Measurements from ENCODE around the gene BEND7. TPM values are rescaled to one million over a fixed set of nuclear protein-coding genes. Genes with fewer than 3 reads are reported as not detected.

Gene BEND7
- total and polyA plus RNA-seq, 2 of the 13 experiments (the other 11 are each of a cell fraction or from before 2014, with no cell fraction given) = 14.1 to 17.1 TPM

DNA sequence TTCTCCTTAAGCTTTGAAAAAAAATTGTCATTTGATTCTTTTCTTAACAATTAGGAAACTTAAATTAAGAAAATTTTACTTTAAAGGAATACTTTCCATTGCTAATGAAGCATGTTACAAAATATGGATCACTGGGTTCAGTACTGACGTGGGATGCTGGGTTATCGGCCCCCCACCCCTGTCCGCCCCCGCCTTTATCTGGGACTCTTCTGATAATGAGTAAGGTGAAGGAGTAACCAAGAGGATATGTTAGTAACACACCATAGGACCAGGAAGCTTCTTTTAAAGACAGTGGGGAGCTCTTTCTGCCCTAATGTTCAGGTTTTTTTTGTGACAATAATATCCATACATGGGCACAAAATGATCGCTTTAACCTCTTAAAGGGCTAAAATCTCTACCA lies 29.7 kb downstream of the BEND7 start (continued):
- TF ChIP-seq, protein P1, sequence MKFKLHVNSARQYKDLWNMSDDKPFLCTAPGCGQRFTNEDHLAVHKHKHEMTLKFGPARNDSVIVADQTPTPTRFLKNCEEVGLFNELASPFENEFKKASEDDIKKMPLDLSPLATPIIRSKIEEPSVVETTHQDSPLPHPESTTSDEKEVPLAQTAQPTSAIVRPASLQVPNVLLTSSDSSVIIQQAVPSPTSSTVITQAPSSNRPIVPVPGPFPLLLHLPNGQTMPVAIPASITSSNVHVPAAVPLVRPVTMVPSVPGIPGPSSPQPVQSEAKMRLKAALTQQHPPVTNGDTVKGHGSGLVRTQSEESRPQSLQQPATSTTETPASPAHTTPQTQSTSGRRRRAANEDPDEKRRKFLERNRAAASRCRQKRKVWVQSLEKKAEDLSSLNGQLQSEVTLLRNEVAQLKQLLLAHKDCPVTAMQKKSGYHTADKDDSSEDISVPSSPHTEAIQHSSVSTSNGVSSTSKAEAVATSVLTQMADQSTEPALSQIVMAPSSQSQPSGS (CRISPR knock-in tag; IDR thresholded peaks at IDR 0.05) = no peak
- TF ChIP-seq, protein P2, sequence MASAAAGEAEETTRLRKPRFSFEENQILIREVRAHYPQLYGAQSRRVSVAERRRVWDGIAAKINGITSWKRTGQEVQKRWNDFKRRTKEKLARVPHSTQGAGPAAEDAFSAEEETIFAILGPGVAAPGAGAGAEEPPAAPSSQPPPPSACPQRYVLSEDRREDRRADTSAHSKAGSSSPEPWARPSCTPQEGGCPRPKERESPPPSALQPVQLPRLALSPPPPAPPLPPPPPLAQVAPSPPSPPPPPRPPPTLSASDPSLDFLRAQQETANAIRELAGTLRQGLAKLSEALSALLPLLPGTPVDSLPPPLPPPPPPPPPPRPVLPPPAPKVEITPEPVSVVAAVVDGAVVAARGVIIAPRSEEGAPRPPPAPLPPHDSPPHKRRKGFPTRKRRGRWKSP (CRISPR knock-in tag; IDR thresholded peaks at IDR 0.05) = no peak
- TF ChIP-seq SNAPC2 (CRISPR knock-in tag; IDR thresholded peaks at IDR 0.05) (no peak), KLF9 (CRISPR knock-in tag; IDR thresholded peaks at IDR 0.05; ENCODE audit: low read depth) (no peak), HNRNPL (IDR thresholded peaks at IDR 0.05; ENCODE audit: low read depth, low read length) (no peak)
- TF ChIP-seq, protein P3, sequence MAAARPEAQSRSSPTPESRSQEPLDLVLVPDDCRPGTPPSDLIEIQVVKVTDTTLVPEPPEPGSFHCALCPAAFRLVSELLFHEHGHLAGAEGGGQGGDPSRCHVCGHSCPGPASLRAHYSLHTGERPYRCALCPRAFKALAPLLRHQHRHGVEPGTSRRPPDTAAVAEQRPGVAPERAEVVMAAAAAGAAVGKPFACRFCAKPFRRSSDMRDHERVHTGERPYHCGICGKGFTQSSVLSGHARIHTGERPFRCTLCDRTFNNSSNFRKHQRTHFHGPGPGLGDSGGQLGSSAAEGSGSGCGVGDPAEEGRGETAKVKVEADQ (CRISPR knock-in tag; IDR thresholded peaks at IDR 0.05; ENCODE audit: borderline replicate concordance) = no peak

DNA sequence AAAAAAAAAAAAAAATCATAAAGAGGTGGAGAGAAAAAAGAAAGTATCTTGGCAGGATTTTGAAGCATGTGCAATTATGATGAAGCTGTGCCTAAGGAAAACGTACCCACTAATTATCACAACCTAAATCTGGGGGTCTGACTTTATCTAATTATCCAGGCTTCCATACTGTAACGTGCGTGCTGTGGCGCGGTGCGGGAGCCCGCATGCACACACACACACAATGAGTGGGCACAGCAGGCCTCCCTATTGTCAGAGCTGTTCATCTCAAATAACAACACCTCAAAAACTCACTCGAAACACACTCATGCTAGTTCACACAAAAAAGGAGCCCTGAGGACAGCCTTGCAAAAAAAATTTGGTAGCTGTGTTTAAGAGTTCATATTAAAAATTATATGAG lies 31.9 kb downstream of the BEND7 start:
- 98% methylated on average over 8 of the region's 8 CpGs for WGBS (ENCODE audit: low lambda C conversion rate)
- peaks cover 12 to 39% of the 10 kb centered on the region in 2 experiments for H3K36me3 ChIP-seq (replicated peaks in 1 of 2; ENCODE audit: control insufficient read depth in 1 of 2, insufficient read depth in 2 of 2, low read length in 2 of 2)
- CTCF ChIA-PET (ENCODE audit: low intra/inter-chr PET ratio, low total read pairs) = no interaction called here

More for the DNA sequence above, 31.9 kb downstream of the BEND7 start:
- Histone ChIP-seq H3K4me2 (ENCODE audit: low read depth, low read length) (no peak overlapping the region), H4K20me1 (ENCODE audit: insufficient read depth, low read length) (0 out of 2 replicates have a peak, but pooled peaks cover 4% of the 10 kb centered on the region), H3K79me2 (ENCODE audit: insufficient read depth, low read length) (no peaks in the 10 kb centered on the region), H3K27ac (ENCODE audit: extremely low read length, insufficient read depth, low read length) (no peak overlapping the region), H3K9ac (ENCODE audit: insufficient read depth, low read depth, low read length) (no peak overlapping the region), H3K4me3 (replicated peaks in 1 of 3; ENCODE audit: insufficient read depth in 1 of 3, low read depth in 2 of 3, low read length in 3 of 3) (no peak overlapping the region), H2AFZ (ENCODE audit: low read length) (no peak overlapping the region), H3K9me3 (ENCODE audit: low read length) (no peaks in the 10 kb centered on the region), H3K4me1 (ENCODE audit: insufficient read depth, low read length) (peaks cover 16% of the 10 kb centered on the region), H3K27me3 (ENCODE audit: control insufficient read depth in 1 of 2, insufficient read depth in 2 of 2, low read length in 2 of 2) (no peaks in the 10 kb centered on the region)
- no TSS peak for BruUV-seq (replicated peaks)
- intact Hi-C loops (cut with micrococcal nuclease; ENCODE audit: unreplicated experiment) (no loop called here), in situ Hi-C loops (cut with HindIII; ENCODE audit: extremely low pct_ligation_motif_present, low pct_unique_long_range_greater_than_20kb) (no loop called here)
- ATAC-seq (no peak), FAIRE-seq (no peak), DNase-seq (ENCODE audit: low spot score) (no peak)
- POLR2A ChIA-PET = no interaction called here
- TF ChIP-seq KAT7 (CRISPR knock-in tag; IDR thresholded peaks at IDR 0.05; ENCODE audit: borderline replicate concordance) = no peak
- TF ChIP-seq ZNF205 (CRISPR knock-in tag; IDR thresholded peaks at IDR 0.05) = no peak
- TF ChIP-seq, protein P4, sequence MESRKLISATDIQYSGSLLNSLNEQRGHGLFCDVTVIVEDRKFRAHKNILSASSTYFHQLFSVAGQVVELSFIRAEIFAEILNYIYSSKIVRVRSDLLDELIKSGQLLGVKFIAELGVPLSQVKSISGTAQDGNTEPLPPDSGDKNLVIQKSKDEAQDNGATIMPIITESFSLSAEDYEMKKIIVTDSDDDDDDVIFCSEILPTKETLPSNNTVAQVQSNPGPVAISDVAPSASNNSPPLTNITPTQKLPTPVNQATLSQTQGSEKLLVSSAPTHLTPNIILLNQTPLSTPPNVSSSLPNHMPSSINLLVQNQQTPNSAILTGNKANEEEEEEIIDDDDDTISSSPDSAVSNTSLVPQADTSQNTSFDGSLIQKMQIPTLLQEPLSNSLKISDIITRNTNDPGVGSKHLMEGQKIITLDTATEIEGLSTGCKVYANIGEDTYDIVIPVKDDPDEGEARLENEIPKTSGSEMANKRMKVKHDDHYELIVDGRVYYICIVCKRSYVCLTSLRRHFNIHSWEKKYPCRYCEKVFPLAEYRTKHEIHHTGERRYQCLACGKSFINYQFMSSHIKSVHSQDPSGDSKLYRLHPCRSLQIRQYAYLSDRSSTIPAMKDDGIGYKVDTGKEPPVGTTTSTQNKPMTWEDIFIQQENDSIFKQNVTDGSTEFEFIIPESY (CRISPR knock-in tag; IDR thresholded peaks at IDR 0.05) = no peak
- TF ChIP-seq, protein P5, sequence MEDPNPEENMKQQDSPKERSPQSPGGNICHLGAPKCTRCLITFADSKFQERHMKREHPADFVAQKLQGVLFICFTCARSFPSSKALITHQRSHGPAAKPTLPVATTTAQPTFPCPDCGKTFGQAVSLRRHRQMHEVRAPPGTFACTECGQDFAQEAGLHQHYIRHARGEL (CRISPR knock-in tag; IDR thresholded peaks at IDR 0.05) = no peak
- no peak for TF ChIP-seq ZNF468 (CRISPR knock-in tag; IDR thresholded peaks at IDR 0.05)
- TF ChIP-seq ZNF207 (IDR thresholded peaks at IDR 0.05; ENCODE audit: borderline replicate concordance) = no peak

Data from HepG2 (cell line).